GM12801 (cell line): ENCODE results near the gene TSN.

Source experiments
- CTCF ChIP-seq: IDR thresholded peaks from one replicate; pipeline ENCODE4 v1.5.1; 2011; ENCODE audit warnings: control low read depth; ENCODE audit not compliant: insufficient read length; ENCODE audit errors: extremely low read depth

TSN gene

GRCh38 chr2:121755237-121756111 is at the start of gene TSN:
TSN (plus strand) TSS chr2:121755651; CDS start chr2:121755780, 129 bp downstream.
- no peak for TF ChIP-seq CTCF

DNA sequence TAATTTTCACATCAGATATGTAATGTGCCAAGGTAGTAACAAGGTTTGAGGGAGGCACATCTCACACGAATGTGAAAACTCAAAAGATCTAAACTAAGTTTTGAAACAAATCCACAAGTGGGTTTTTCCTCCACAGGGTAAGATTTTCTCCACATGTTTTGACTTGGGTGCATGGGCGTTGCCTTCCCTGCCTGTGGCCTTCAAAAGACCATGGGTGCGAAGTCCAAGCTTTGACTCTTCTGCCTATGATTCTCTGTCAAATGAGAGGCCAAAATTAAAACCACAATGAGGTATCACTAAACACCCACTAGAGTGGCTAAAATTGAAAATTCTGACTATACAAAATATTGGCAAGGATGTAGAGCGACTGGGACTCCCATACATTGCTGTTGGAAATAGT is 49.5 kb upstream of the TSN start:
- TF ChIP-seq CTCF = no peak

DNA sequence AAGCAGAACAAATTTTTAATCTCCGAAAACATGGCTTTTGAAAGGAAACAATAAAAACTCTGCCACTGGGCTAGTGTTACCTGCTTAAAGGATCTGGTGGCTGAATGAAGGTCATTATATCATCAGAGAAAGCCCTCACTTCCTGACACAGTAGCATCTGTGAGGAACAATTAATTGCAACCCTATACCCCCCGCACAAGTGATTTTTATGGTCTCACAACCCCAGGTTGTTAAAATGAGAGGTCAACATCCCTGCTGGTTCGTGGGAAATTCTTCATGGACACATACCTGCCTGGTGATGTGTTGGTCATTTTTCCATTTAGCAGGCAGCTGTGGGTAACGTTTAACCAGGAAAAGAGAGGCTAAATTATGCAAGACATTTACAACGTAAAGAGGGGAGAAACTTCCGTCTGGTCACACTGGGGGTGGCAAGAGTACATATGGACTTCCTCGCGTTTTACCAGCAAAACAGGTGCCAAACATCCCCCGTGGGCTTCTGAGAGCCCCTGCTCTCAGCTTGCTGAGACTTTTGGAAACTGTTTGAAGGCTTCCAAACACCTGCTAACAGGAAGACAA is 48.0 kb upstream of the TSN start:
- TF ChIP-seq CTCF = no peak

DNA sequence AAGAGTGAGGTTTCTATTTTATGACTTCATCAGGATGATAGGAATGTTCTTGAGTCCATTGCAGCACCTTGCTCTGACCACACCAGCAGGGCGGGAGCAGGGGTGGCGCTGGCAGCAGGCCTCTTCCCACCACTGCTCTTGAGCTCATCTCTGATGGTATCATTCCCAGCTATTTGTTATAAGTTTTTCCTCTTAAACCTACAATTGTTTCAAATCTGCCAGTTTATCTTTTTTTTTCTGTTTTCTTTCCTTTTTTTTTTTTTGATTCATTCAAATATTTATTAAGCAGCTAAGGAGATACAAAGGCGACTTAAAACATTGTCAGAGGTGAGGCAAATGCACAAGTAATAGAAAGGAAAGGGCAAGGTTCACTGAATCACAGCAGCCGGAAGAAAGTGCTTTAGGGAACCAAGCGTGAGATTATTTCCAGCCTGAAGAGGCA is 47.5 kb upstream of the TSN start:
- TF ChIP-seq CTCF = no peak

GRCh38 chr2:121709776-121710469 is 45.5 kb upstream of the TSN start:
- no peak for TF ChIP-seq CTCF

GRCh38 chr2:121710470-121711170 is 44.8 kb upstream of the TSN start:
- TF ChIP-seq CTCF = no peak

DNA sequence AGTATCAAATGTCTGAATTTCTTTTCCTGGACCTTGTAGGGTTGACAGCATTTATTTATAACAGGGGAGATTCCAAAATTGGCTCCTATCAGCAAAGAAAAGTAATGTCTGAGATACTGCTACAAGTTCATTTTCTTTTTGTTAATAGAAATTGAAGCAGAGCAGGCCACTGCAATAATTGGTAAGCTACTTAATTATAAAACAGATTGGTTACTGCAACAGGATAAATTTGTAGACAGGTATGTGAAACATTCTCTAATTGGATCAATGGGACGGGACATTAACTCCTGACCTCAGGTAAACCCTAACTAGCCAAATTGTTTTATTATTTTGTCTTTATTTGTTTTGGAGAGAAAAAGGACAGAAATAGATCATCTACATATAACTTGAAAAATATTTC is 39.3 kb upstream of the TSN start:
- TF ChIP-seq CTCF = no peak
